Measurements from ENCODE around the gene HJURP.
"Not testable (repeated sequence)": the region's sequence is repeated elsewhere in the genome, so short reads cannot be mapped to it uniquely, and the experiment has no call there.

Gene HJURP, protein sequence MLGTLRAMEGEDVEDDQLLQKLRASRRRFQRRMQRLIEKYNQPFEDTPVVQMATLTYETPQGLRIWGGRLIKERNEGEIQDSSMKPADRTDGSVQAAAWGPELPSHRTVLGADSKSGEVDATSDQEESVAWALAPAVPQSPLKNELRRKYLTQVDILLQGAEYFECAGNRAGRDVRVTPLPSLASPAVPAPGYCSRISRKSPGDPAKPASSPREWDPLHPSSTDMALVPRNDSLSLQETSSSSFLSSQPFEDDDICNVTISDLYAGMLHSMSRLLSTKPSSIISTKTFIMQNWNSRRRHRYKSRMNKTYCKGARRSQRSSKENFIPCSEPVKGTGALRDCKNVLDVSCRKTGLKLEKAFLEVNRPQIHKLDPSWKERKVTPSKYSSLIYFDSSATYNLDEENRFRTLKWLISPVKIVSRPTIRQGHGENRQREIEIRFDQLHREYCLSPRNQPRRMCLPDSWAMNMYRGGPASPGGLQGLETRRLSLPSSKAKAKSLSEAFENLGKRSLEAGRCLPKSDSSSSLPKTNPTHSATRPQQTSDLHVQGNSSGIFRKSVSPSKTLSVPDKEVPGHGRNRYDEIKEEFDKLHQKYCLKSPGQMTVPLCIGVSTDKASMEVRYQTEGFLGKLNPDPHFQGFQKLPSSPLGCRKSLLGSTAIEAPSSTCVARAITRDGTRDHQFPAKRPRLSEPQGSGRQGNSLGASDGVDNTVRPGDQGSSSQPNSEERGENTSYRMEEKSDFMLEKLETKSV

GRCh38 chr2:233854241-233854981 lies at the start of gene HJURP:
Gene HJURP (minus strand): TSS chr2:233854535. CDS start chr2:233854500, 35 bp downstream.
- DNase-seq (ENCODE audit: low read depth in 2 of 2, low spot score in 1 of 2): peak; percentile 69 to 77

- DNase-seq (ENCODE audit: low read depth in 2 of 2, low spot score in 1 of 2): no peak
Observed at GRCh38 chr2:233901884-233902283, 47.5 kb upstream of the HJURP start.

DNA sequence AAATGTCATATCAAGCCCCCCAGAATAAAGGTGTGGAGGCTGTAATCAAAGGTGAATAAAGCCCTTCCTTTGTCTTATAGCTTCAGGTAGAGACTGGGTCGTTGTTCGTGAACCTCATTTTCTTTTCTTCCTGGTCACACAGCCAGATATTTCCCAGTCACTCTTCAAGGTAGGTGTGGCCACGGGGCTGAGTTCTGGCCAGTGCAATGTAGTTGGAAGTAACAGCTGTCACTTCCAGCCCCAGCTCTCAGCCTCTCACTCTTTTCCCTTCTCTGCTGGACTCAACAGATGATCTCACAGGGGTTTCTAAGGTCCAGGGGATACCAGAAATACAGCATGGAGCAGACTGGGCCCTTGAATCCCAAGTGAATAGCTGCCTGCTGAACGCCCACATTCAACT lies 47.0 kb upstream of the HJURP start:
- no peak for DNase-seq (ENCODE audit: low read depth in 2 of 2, low spot score in 1 of 2)

- DNase-seq (ENCODE audit: low read depth in 2 of 2, low spot score in 1 of 2): not testable (repeated sequence)
Observed at GRCh38 chr2:233896253-233896652, 41.9 kb upstream of the HJURP start.

DNA sequence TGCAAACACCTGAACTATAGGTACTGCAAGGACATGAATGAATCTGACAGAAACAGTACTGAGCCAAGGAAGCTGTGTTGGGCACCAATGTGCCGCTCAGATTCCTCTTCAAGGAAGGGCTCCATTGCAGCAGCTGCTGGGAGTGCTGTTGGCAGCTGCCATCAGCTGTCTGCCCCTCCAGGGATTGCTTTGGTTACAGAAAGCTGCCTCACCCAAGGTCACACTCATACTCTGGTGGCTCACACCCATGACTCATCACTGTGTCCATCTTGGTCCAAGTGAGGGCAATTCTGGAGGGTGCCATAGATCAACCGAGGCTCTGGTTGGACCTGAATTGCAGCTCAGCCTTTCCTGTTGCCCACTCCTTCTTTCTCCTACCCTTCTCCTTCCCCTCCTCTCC lies 38.5 kb upstream of the HJURP start:
- no peak for DNase-seq (ENCODE audit: low read depth in 2 of 2, low spot score in 1 of 2)

DNA sequence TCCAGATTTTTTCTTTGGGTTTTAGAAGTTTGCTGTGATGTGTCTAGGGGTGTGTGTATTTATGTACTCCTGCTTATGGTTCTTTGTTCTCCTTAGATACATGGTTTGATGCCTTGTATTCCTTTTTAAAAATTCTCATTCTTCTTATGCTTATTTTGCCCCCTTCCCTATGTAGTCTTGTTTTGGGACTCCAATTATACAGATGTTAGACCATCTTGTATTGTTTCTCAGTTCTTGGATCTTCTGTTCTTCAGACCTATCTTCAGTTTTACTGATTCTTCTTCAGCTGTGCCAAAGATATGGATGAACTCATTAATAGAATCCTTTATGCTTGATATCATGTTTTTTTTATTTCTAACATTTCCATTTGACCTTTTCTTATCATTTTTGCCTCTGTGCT lies 28.0 kb upstream of the HJURP start:
- DNase-seq (ENCODE audit: low read depth in 2 of 2, low spot score in 1 of 2): no peak

- DNase-seq (ENCODE audit: low read depth in 2 of 2, low spot score in 1 of 2): not testable (repeated sequence)
Observed at GRCh38 chr2:233872125-233872524, 17.8 kb upstream of the HJURP start.

- no peak for DNase-seq (ENCODE audit: low read depth in 2 of 2, low spot score in 1 of 2)
Observed at GRCh38 chr2:233871432-233871831, 17.1 kb upstream of the HJURP start.

- peak in 1 of 2 donors; percentile 13 for DNase-seq (ENCODE audit: low read depth in 2 of 2, low spot score in 1 of 2)
Observed at GRCh38 chr2:233867993-233868532, 13.7 kb upstream of the HJURP start, which contains the start of gene MSL3B. Gene MSL3B (minus strand): TSS chr2:233868386.

- DNase-seq (ENCODE audit: low read depth in 2 of 2, low spot score in 1 of 2): no peak
Observed at GRCh38 chr2:233866479-233866878, 12.1 kb upstream of the HJURP start.

GRCh38 chr2:233865838-233866237 lies 11.5 kb upstream of the HJURP start:
- no peak for DNase-seq (ENCODE audit: low read depth in 2 of 2, low spot score in 1 of 2)

- no peak for DNase-seq (ENCODE audit: low read depth in 2 of 2, low spot score in 1 of 2)
Observed at GRCh38 chr2:233862261-233862768, 8.0 kb upstream of the HJURP start.

- DNase-seq (ENCODE audit: low read depth in 2 of 2, low spot score in 1 of 2): no peak
Observed at GRCh38 chr2:233858331-233858730, 4.0 kb upstream of the HJURP start.

DNA sequence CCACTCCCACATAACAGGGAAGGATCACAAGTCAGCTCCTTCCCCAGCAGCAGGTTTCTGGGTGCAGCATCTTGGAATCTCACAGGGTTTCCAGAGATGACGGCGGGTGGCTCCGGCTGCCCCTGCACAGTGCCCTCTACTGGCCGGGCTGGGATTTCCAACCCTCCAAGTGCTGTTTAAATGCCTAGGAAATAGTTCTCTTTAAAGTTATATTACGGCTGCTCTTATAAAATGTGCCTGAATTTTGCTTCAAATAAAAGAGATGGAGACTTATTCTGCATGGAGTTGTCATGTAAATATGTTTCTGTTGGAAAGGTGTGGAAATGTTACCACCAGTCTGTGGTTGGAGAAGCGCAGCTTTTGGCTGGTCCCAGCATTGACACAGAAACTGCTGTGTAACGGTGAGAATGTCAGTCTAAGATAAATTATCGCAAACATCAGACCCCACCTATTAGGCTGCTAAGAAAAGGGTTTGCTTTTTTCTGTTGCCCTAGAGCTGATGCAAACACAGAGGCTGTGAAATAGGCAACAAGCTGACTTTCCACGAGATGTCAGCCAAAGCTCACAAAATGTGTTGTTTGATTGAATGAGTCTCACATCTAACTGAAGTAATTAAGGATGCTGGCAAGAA lies 3.3 kb upstream of the HJURP start:
- DNase-seq (ENCODE audit: low read depth in 2 of 2, low spot score in 1 of 2): peak in 1 of 2 donors; percentile 21

DNA sequence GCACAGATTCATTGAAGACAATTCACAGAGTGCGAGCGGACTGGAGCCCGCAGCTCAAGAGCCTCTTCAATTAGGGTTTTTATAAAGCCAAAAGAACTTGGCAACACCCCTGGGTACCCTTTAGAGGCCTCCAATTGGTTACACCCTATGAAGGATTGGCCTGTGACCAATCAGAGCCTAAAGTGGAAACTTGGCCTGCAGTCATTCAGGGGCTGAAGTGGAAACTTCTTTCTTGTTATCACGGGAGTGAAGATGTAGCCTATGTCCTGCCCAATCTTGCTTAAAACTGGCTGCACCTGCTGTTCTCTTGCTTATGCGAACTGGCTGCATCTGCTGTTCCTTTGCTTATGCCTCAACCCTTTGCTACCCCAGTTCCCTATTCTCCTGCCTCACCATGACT lies 1.8 kb upstream of the HJURP start:
- DNase-seq (ENCODE audit: low read depth in 2 of 2, low spot score in 1 of 2): no peak

DNA sequence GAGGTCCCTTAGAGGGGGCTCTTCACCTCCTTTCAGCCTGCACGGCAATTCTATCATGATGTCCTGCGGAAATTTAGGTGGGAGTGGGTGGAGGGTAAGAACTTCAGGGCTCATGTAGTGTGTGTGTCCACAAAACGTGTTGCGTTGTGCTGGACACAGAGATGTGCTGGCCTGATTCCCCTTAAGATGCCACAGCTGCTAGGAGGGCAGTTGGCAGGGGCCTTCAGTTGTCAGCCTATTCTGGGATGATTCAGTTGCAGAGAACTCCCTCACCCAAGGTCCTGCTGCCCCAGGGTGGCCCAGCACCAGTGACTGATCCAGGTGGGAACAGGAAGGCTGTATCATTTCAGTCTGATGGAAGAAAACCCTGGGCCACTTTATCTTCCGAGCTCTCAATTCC lies 1.0 kb upstream of the HJURP start:
- DNase-seq (ENCODE audit: low read depth in 2 of 2, low spot score in 1 of 2): no peak

- DNase-seq (ENCODE audit: low read depth in 2 of 2, low spot score in 1 of 2): no peak
Observed at GRCh38 chr2:233853883-233854240, 473 bp downstream of the HJURP start.

DNA sequence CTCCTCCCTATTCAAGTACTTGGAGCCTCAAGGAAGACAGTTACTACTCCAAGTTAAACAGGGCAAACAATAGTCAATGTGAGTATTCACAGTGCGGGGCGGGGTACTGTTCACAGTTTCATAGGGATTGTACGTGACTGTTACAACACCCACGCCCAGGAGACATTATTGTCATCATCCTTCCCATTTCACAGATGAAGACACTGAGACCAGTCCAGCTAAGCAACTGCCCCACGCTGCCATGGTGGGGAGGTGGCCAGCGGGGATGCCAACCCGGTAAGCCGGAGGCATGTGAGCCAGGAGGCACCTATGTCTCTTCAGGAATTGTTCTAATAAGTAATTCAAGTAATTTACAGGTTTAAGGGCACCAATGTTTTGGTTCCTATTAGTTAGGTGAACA lies 982 bp downstream of the HJURP start:
- DNase-seq (ENCODE audit: low read depth in 2 of 2, low spot score in 1 of 2): no peak

DNA sequence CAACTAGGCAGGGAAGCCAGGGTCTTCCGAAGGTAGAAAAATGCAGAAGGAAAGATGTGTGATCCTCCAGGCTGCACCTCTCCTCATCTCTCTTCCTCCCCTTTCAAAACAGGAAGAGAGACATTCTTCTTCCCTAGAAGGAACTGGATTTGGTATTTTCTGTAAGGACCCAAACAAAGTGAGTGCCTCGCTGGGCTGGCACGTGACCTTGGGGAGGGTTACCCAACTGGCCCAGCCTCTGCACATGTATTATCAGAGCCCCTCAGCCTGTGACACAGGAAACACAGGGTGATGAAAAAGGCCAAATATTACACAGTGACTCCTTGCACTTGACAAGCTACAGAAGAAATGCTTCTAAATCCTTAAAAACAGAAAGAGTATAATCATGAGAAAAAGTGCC lies 2.3 kb downstream of the HJURP start:
- no peak for DNase-seq (ENCODE audit: low read depth in 2 of 2, low spot score in 1 of 2)

GRCh38 chr2:233851169-233851568 lies 3.2 kb downstream of the HJURP start:
- DNase-seq (ENCODE audit: low read depth in 2 of 2, low spot score in 1 of 2): no peak

GRCh38 chr2:233850745-233851144 lies 3.6 kb downstream of the HJURP start:
- DNase-seq (ENCODE audit: low read depth in 2 of 2, low spot score in 1 of 2): no peak
